B cell (primary cell): ENCODE measurements around the gene LIMK2. TPM values are rescaled to one million over a fixed set of nuclear protein-coding genes. Genes with fewer than 3 reads are reported as not detected.
"Not testable (repeated sequence)": the region's sequence is repeated elsewhere in the genome, so short reads cannot be mapped to it uniquely, and the experiment has no call there.

Experiments used
- ATAC-seq: fragments of 200-7000 bp; cut with Tn5 transposase; one replicate; pipeline ENCODE4 v1.10.0; 2021; ENCODE audit warnings: low read depth, mild to moderate bottlenecking, moderate number of reproducible peaks, moderate library complexity
- CTCF ChIA-PET: fragments of 350-600 bp; sonication (Branson Sonifier 250); formaldehyde crosslinking; loops from one replicate; lab custom pipeline; 2021; ENCODE audit warnings: antibody characterized with exemption, inconsistent platforms; lab: Charles Lee
- POLR2A ChIA-PET: fragments of 350-600 bp; sonication (Branson Sonifier 250); formaldehyde crosslinking; loops from one replicate; lab custom pipeline; 2021; ENCODE audit warnings: antibody characterized with exemption; lab: Charles Lee
- DNase-seq: peaks from one replicate; pipeline ENCODE4 v3.0.0; 2013
- H2AFZ ChIP-seq: 2 replicates; pipeline ENCODE4 v1.6.1; 2012; ENCODE audit warnings: mild to moderate bottlenecking, low read depth, low read length; ENCODE audit not compliant: insufficient read depth, poor library complexity, severe bottlenecking
- H3K27ac ChIP-seq, 2 donors: 1 replicate in 1 of 2; 2 replicates in 1 of 2; pipeline ENCODE4 v1.5.1; 2012 to 2013; ENCODE audit warnings: low read length in 2 of 2, mild to moderate bottlenecking in 2 of 2, moderate library complexity in 1 of 2
- H3K27me3 ChIP-seq, 4 experiments: fragments of 200-600 bp in 1 of 4; sonication (generic) in 1 of 4; replicated peaks in 1 of 4; 1 replicate in 2 of 4; 2 replicates in 2 of 4; pipeline versions ENCODE4 v1.6.1 to v1.7.0; 2013 to 2016; ENCODE audit warnings: low read length in 3 of 4, mild to moderate bottlenecking in 2 of 4, mixed read lengths in 1 of 4, moderate library complexity in 1 of 4; ENCODE audit not compliant: insufficient read depth in 4 of 4, control insufficient read depth in 3 of 4; ENCODE audit errors: control extremely low read depth in 1 of 4
- H3K36me3 ChIP-seq, 2 experiments: replicated peaks in 1 of 2; 1 replicate in 1 of 2; 2 replicates in 1 of 2; pipeline versions ENCODE4 v1.6.1 to v1.7.1; 2013; ENCODE audit warnings: low read length in 1 of 2; ENCODE audit not compliant: insufficient read depth in 2 of 2, control insufficient read depth in 1 of 2; ENCODE audit errors: control extremely low read depth in 1 of 2, extremely low read depth in 1 of 2
- H3K4me1 ChIP-seq, 2 donors: fragments of 200-600 bp in 1 of 2; sonication (generic) in 1 of 2; 1 replicate in 1 of 2; 2 replicates in 1 of 2; pipeline versions ENCODE4 v1.5.1 to v1.6.1; 2013 to 2017; ENCODE audit warnings: low read length in 2 of 2; ENCODE audit not compliant: control insufficient read depth in 2 of 2, insufficient read depth in 2 of 2
- H3K4me2 ChIP-seq: replicated peaks from 2 replicates; pipeline ENCODE3; 2012; ENCODE audit warnings: mild to moderate bottlenecking, low read depth, low read length; ENCODE audit not compliant: poor library complexity, severe bottlenecking
- H3K4me3 ChIP-seq, 5 experiments: fragments of 200-600 bp in 1 of 5; sonication (generic) in 1 of 5; 1 replicate in 3 of 5; 2 replicates in 2 of 5; pipeline versions ENCODE4 v1.5.1 to v1.7.0; 2011 to 2016; ENCODE audit warnings: low read length in 4 of 5, mild to moderate bottlenecking in 4 of 5, low read depth in 2 of 5, control low read depth in 1 of 5, moderate library complexity in 1 of 5; ENCODE audit not compliant: insufficient read depth in 1 of 5; ENCODE audit errors: control extremely low read depth in 1 of 5, extremely low read depth in 1 of 5
- H3K79me2 ChIP-seq: fragments of 200-600 bp; sonication (generic); one replicate; pipeline ENCODE4 v1.6.0; 2016; ENCODE audit warnings: low read length; ENCODE audit not compliant: control insufficient read depth, insufficient read depth
- H3K9ac ChIP-seq: fragments of 200-600 bp; sonication (generic); 2 replicates; pipeline ENCODE4 v1.6.1; 2017; ENCODE audit warnings: mild to moderate bottlenecking, low read length, moderate library complexity
- H3K9me3 ChIP-seq, 3 donors: one replicate each; pipeline versions ENCODE4 v1.6.1 to v1.7.1; 2013; ENCODE audit warnings: low read length in 2 of 3; ENCODE audit not compliant: control insufficient read depth in 2 of 3, insufficient read depth in 1 of 3; ENCODE audit errors: control extremely low read depth in 1 of 3
- H4K20me1 ChIP-seq: 2 replicates; pipeline ENCODE4 v1.6.0; 2012; ENCODE audit warnings: mild to moderate bottlenecking, low read length; ENCODE audit not compliant: insufficient read depth, control insufficient read depth, poor library complexity, severe bottlenecking
- H3K27ac Mint-ChIP-seq: one replicate; pipeline ENCODE4 v1.8.0; 2021; ENCODE audit warnings: mixed read lengths
- H3K27me3 Mint-ChIP-seq: one replicate; pipeline ENCODE4 v1.8.0; 2021; ENCODE audit warnings: mixed read lengths
- H3K4me1 Mint-ChIP-seq: one replicate; pipeline ENCODE4 v1.8.0; 2021; ENCODE audit warnings: mixed read lengths
- H3K4me3 Mint-ChIP-seq: one replicate; pipeline ENCODE4 v1.8.0; 2021; ENCODE audit warnings: mixed read lengths
- H3K9me3 Mint-ChIP-seq: one replicate; pipeline ENCODE4 v1.8.0; 2022; ENCODE audit warnings: mixed read lengths; ENCODE audit not compliant: insufficient read depth
- CTCF ChIP-seq: fragments of 200-600 bp; IDR thresholded peaks from one replicate; pipeline ENCODE4 v1.8.0; 2022; ENCODE audit warnings: antibody characterized with exemption, mild to moderate bottlenecking
- EZH2 ChIP-seq: IDR thresholded peaks from 2 replicates; pipeline ENCODE4 v1.6.1; 2012; ENCODE audit warnings: borderline replicate concordance, low read depth, mild to moderate bottlenecking, moderate library complexity, low read length; ENCODE audit not compliant: insufficient read depth, poor library complexity, severe bottlenecking
- WGBS: methylation state at CpG from one replicate; pipeline ENCODE4 v1.1.5; 2013; ENCODE audit warnings: missing lambda C conversion rate; ENCODE audit not compliant: insufficient coverage; 5-methylcytosine and 5-hydroxymethylcytosine counted together
- intact Hi-C: fragments of 100-400 bp; cut with micrococcal nuclease; formaldehyde crosslinking; loops from one replicate; pipeline ENCODE4 v1.10.0; 2022
- polyA plus RNA-seq: library from polyadenylated mRNA; depleted of rRNA; stranded (reverse); fragments of >200 nt; gene quantifications from 2 replicates; pipeline ENCODE4 v1.2.3, GENCODE V29; 2012
- total RNA-seq, 2 donors: library from RNA; stranded (reverse); fragments of 120-200 nt in 1 of 2; gene quantifications; 1 replicate in 1 of 2; 2 replicates in 1 of 2; pipeline versions ENCODE4 v1.2.3 to v1.2.4, GENCODE V29; 2013 to 2022

LIMK2 gene
- total and polyA plus RNA-seq, 2 donors (not counting 1 experiment from before 2014, with no cell fraction given), result 6.8 to 20.2 TPM

DNA sequence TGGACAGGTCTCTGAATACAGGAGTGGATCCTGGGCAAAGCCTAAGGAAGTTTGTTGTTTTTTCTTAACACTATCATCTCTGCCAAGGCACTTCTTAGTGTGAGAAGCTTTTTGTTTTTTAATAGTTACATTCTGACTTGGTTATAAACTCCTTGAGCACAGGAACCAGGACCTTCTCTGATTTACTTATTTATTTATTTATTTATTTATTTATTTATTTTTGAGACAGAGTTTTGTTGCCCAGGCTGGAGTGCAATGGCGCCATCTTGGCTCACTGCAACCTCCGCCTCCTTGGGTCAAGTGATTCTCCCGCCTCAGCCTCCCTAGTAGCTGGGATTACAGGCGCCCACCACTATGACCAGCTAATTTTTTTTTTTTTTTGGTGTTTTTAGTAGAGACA is 41.1 kb upstream of the LIMK2 start:
- H3K4me2 ChIP-seq, result no peak overlapping the region
- no peaks in the 10 kb centered on the region for H3K27me3 ChIP-seq
- H3K4me3 ChIP-seq, result no peak overlapping the region
- H2AFZ ChIP-seq, result no peak overlapping the region
- no peak overlapping the region for H3K9ac ChIP-seq
- ChIA-PET CTCF (interaction anchor here (1.1 kb wide), 1 partner anchor 102 kb away, joined by 3 read pairs; no protein-coding TSS in a partner anchor), POLR2A (no interaction called here)
- no peaks in the 10 kb centered on the region for H3K4me1 ChIP-seq
- Mint-ChIP-seq H3K27me3 (no peaks in the 10 kb centered on the region), H3K27ac (no peak overlapping the region), H3K4me3 (no peak overlapping the region), H3K9me3 (no peaks in the 10 kb centered on the region), H3K4me1 (peaks cover 42% of the 10 kb centered on the region)
- DNase-seq (no peak), ATAC-seq (no peak)
- no peak for TF ChIP-seq EZH2
- no peak for TF ChIP-seq CTCF
- intact Hi-C loops, result no loop called here
- peaks cover 94% of the 10 kb centered on the region for H3K79me2 ChIP-seq
- H3K9me3 ChIP-seq, result no peaks in the 10 kb centered on the region
- H3K36me3 ChIP-seq, result peaks cover 0 to 12% of the 10 kb centered on the region in 2 experiments
- peaks cover 28% of the 10 kb centered on the region for H4K20me1 ChIP-seq
- no peak overlapping the region for H3K27ac ChIP-seq
- WGBS, result 100% methylated on average over 3 of the region's 4 CpGs

- H3K27me3 ChIP-seq, H3K4me2 ChIP-seq, H3K9ac ChIP-seq, H3K27ac Mint-ChIP-seq, H2AFZ ChIP-seq, H3K27me3 Mint-ChIP-seq, H3K4me3 ChIP-seq, H3K9me3 Mint-ChIP-seq, H3K4me3 Mint-ChIP-seq, ATAC-seq, intact Hi-C loops, H3K27ac ChIP-seq, POLR2A ChIA-PET, DNase-seq, H3K4me1 ChIP-seq, H3K9me3 ChIP-seq: not testable (repeated sequence)
- peaks cover 0 to 14% of the 10 kb centered on the region in 2 experiments for H3K36me3 ChIP-seq
- no CpG with 5 or more reads among the region's 9 CpGs for WGBS
- H3K4me1 Mint-ChIP-seq, result peaks cover 35% of the 10 kb centered on the region
- CTCF ChIA-PET, result interaction anchor here (1.1 kb wide), 1 partner anchor 101 kb away, joined by 3 read pairs; no protein-coding TSS in a partner anchor
- peaks cover 29% of the 10 kb centered on the region for H4K20me1 ChIP-seq
- peaks cover 93% of the 10 kb centered on the region for H3K79me2 ChIP-seq
Observed at GRCh38 chr22:31171734-31172133, 40.4 kb upstream of the LIMK2 start.
